Activated CD8-positive, alpha-beta memory T cell treated with anti-CD3 and anti-CD28 coated beads, Interleukin-2, amount 50 U/mL, for 48 hours (primary cell): ENCODE data around the gene TAF5L.
"Not testable (repeated sequence)": the region's sequence is repeated elsewhere in the genome, so short reads cannot be mapped to it uniquely, and the experiment has no call there.

ENCODE experiments used
- DNase-seq: peaks from one replicate; pipeline ENCODE4 v3.0.0-alpha.2; 2020

The TAF5L gene

GRCh38 chr1:229600229-229600628 lies 25.7 kb downstream of the TAF5L start:
- DNase-seq = no peak

- DNase-seq = no peak
Observed at GRCh38 chr1:229599218-229599954, 26.5 kb downstream of the TAF5L start.

DNA sequence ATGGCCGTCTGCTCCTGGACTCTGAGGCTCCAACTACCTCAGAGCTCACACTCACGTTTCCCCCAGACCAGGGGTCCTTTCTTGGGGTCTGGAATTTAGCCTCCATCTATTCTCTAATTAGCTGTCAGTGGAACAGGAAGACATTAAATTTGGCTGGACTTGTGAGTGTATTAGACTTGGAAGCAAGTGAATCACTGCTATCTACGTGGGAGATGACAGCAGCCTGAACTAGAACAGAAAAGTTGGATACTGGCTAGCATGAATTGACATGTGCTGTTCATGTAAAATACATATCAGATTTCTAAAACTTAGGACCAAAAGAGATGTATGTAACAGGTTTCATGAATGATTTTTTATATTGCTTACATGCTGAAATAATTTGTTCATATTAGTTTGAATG lies 28.0 kb downstream of the TAF5L start:
- no peak for DNase-seq

GRCh38 chr1:229596925-229597699 lies 28.8 kb downstream of the TAF5L start:
- no peak for DNase-seq

GRCh38 chr1:229595876-229596275 lies 30.0 kb downstream of the TAF5L start:
- DNase-seq = not testable (repeated sequence)

- DNase-seq = no peak
Observed at GRCh38 chr1:229594227-229595008, 31.5 kb downstream of the TAF5L start.

GRCh38 chr1:229593800-229594199 lies 32.1 kb downstream of the TAF5L start:
- DNase-seq = no peak

DNA sequence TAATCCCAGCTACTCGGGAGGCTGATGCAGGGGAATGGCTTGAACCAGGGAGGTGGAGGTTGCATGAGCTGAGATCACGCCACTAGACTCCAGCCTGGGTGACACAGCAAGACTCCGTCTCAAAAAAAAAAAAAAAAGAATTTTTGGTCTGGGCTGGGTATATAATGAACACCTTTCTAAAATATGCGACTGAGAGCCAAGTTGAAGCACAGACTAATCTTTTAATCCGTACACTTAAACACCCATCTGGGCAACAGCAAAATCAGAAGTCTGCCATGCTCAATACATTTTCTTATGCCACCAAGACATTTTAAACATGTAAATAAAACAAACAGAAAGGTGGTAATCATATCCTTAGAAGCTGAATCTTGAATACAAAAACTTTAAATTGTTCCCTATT lies 35.8 kb downstream of the TAF5L start:
- DNase-seq = no peak

- no peak for DNase-seq
Observed at GRCh38 chr1:229585338-229585737, 40.6 kb downstream of the TAF5L start.

- no peak for DNase-seq
Observed at GRCh38 chr1:229582715-229583114, 43.2 kb downstream of the TAF5L start.

GRCh38 chr1:229582011-229582694 lies 43.8 kb downstream of the TAF5L start:
- DNase-seq = no peak

- DNase-seq = no peak
Observed at GRCh38 chr1:229581485-229581884, 44.4 kb downstream of the TAF5L start.

DNA sequence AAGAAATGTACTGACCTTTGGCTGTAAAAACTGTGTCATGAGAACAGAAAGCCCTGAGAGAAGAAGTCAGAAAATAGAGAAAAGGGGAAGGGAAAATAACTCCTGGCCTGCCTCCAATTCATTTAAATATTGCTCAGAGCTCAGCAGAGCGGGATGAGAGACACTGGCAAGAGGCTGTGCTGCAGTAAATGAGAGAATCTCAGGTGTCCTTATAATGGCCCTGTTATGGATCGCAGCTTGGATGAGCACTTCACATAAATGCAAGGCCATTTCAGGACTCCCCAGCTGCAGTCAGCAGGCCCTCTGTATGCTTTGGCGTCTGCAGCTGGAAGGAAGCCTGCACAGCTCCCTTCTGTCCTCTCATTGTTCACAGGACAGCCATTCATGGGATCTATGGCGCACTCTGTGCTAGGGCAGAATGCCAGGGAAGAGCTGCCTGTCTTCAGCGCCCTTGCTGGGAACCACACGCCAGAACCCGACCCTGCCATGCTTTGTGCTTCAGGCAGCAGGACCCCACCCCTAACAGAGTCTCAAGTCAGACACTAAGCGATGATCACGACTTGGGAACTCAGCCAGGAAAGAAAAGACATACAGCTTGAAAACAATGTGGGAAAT lies 46.8 kb downstream of the TAF5L start:
- no peak for DNase-seq

GRCh38 chr1:229578168-229579058 lies 47.5 kb downstream of the TAF5L start:
- DNase-seq = no peak

DNA sequence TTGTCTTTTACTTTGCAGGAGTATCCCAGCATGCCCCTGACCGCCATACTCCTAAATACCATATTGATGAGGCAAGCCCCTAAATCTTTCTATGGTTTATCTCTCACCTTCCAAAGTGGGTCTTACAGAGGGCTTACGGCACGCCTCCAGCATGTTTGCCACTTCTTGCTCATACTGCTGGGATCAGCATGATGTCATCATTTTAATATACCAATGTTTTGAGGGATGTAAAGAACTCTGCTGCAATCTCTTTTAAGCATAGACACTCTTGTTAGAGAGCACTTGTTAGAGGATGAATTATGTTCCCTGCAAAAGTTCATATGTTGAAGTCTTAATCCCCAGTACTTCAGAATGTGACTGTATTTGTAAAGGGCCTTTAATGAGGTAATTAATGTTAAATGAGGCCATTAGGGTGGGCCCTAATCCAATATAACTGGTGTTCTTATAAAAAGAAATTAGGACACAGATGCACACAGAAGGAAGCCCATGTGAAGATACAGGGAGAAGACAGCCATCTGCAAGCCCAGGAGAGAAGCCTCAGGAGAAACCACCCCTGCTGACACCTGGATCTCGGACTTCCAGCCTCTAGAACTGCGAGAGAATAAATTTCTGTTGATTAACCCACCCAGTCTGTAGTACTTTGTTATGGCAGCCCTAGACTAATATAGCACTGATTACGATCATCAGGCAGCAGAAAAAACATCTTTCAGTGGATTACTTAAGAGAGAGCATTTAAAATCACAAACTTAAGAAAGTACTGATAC lies 51.1 kb downstream of the TAF5L start:
- no peak for DNase-seq

DNA sequence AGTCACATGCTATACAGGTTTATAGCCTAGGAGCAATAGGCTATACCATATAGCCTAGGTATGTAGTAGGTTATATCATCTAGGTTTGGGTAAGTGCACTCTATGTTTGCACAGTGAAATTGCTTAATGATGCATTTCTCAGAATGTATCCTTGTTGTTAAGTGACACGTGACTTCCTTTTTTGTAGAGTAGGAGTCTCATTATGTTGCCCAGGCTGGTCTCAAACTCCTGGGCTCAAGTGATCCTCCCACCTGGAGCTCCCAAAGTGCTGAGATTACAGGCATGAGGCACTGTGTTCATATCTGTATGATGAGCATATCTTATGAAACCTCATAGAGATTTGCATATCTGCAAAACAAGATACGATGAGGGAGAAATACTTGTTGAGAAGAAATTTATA lies 53.6 kb downstream of the TAF5L start:
- no peak for DNase-seq

- no peak for DNase-seq
Observed at GRCh38 chr1:229570891-229571516, 54.9 kb downstream of the TAF5L start.

GRCh38 chr1:229570305-229570704 lies 55.6 kb downstream of the TAF5L start:
- DNase-seq = no peak

- no peak for DNase-seq
Observed at GRCh38 chr1:229567109-229567868, 58.6 kb downstream of the TAF5L start.
